NCI-H82 (cell line): ENCODE results near the gene INPP5F.

Source experiments
- DNase-seq: peaks from one replicate; lab custom pipeline; 2025; lab: John Stamatoyannopoulos, UW

INPP5F gene, protein sequence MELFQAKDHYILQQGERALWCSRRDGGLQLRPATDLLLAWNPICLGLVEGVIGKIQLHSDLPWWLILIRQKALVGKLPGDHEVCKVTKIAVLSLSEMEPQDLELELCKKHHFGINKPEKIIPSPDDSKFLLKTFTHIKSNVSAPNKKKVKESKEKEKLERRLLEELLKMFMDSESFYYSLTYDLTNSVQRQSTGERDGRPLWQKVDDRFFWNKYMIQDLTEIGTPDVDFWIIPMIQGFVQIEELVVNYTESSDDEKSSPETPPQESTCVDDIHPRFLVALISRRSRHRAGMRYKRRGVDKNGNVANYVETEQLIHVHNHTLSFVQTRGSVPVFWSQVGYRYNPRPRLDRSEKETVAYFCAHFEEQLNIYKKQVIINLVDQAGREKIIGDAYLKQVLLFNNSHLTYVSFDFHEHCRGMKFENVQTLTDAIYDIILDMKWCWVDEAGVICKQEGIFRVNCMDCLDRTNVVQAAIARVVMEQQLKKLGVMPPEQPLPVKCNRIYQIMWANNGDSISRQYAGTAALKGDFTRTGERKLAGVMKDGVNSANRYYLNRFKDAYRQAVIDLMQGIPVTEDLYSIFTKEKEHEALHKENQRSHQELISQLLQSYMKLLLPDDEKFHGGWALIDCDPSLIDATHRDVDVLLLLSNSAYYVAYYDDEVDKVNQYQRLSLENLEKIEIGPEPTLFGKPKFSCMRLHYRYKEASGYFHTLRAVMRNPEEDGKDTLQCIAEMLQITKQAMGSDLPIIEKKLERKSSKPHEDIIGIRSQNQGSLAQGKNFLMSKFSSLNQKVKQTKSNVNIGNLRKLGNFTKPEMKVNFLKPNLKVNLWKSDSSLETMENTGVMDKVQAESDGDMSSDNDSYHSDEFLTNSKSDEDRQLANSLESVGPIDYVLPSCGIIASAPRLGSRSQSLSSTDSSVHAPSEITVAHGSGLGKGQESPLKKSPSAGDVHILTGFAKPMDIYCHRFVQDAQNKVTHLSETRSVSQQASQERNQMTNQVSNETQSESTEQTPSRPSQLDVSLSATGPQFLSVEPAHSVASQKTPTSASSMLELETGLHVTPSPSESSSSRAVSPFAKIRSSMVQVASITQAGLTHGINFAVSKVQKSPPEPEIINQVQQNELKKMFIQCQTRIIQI

DNA sequence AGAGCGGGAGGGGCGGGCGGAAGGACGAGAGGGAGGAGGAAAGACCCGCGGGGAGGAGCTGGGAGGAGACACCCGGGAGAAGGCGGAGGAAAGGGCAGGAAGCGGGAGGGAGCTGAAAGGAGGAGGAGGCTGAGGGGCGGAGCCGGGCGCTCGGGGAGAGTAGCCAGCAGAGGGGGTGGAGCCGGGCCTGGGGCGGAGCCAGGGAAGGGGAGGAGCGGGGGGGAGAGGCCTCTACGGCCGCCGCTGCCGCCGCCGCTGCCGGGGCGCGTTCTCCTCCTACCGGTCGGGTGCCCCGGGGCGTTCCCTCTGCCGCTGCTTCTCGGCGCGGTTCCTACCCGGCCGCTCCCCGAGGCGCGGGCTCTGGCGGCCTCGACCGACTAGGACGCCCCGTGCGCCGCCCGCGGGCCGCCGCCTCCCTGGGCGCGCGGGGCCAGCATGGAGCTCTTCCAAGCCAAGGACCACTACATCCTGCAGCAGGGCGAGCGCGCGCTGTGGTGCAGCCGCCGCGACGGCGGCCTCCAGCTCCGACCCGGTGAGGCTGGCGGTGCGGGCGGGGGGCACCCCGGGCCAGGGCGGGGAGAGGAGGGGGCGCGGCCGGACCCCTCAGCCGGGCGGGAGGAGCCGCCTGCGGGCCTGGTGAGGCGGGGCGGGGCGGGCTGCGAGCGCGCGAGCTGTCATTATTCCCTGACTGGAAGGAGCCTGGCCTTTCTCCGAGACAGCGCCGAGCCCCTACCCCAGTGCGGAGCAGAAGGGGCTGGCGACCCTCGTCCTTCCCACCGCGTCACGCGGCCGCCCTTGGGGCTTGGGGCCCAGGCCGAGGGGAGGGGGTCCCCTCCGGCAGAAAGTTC lies at the start of gene INPP5F:
Gene INPP5F, plus strand, starts transcription at position 223 of the 848 bp plus-strand sequence. Its CDS starts 213 bp downstream, at position 436.
- DNase-seq: peak; percentile 99

DNA sequence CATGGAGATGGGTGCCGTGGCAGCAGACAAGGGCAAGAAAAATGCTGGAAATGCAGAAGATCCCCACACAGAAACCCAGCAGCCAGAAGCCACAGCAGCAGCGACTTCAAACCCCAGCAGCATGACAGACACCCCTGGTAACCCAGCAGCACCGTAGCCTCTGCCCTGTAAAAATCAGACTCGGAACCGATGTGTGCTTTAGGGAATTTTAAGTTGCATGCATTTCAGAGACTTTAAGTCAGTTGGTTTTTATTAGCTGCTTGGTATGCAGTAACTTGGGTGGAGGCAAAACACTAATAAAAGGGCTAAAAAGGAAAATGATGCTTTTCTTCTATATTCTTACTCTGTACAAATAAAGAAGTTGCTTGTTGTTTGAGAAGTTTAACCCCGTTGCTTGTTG lies 48.7 kb upstream of the INPP5F start:
- DNase-seq: no peak

DNA sequence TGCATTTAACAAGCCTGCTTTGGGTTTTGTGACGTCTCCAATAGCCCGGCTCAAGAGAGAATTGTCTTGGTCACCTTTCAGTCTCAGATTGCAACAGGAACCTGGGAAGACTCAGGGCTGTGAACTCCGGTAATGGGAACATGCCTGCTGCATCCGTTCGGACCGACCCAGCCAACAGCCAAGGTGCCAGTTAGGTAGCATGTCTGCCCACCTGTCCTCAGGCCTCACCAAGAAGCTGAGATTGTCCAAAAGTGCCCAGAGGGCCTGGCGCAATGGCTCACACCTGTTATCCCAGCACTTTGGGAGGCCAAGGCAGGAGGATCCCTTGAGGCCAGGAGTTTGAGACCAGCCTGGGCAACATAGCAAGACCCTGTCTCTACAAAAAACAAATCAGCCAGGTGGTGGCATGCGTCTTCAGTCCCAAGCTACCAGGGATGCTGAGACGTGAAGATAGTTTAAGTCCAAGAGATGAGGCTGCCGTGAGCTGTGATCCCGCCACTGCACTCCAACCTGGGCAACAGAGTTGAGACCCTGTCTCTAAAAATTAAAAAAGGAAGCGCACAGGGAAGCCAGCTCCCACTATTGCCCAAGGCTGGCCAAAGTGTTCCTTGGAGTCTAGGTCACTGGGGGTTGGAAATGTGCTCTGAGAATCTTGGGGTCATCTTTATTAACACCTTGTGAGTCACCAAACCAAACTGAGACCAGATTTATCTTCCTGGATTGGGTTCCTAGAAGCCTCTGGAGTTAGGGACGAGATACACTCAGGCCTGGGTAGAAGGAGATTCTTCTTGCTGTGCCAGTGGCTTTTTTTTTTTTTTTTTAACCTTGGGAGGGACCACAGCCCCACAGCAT lies 47.7 kb upstream of the INPP5F start:
- no peak for DNase-seq

DNA sequence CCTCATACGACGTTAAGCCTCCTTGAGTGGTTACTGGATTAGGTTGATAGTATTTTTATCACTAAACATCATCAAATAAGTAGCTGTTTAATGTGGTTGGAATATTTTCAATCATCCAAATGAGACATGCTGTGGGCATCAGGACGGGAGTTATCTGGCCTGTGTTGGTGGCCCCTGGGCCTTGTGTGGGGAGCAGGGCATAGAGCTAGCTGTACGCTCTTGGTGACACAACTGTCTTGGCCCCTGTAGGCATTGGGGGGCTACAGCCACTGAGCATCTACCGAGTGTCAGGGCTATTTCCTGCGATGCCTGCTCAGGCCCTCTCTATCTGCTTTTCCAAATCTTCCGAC lies 46.4 kb upstream of the INPP5F start:
- no peak for DNase-seq

DNA sequence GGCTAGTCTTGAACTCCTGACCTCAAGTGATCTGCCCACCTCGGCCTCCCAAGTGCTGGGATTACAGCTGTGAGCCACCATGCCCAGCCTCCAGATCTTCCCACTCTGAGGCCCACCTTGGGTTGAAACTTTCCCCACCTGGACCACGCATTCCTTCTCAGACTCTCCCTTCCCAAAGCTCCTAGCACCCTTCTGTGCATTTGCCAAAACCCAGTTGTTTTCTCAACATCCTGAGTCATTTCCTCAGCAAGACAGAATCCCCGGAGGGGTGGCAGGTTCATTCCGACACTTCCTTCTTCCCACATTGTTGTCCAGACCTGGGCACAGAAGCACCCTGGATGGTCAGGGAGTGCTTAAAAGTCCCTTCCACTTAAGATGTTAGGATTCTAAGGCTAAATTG lies 45.8 kb upstream of the INPP5F start:
- DNase-seq: no peak

DNA sequence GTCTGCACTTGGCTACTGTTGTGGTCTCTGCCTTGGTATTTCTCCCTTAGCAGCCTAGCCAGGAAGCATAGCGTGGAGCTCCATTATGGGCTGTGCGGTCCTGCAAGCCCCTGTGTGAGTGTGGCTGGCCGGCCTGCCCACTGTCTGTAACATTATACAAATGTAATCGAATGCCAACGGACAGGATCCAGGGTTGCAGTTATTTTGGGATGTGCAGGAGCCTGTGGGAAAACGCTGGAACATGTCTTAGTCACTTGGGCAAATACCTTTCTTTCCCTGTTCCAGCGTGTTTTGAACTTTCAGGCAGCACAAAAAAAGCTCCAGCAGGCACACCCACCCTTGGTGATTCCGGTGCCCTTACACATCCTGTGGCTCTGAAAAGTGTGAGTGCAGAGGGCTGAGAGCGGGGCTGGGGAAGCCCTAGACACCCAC lies 45.2 kb upstream of the INPP5F start:
- no peak for DNase-seq

DNA sequence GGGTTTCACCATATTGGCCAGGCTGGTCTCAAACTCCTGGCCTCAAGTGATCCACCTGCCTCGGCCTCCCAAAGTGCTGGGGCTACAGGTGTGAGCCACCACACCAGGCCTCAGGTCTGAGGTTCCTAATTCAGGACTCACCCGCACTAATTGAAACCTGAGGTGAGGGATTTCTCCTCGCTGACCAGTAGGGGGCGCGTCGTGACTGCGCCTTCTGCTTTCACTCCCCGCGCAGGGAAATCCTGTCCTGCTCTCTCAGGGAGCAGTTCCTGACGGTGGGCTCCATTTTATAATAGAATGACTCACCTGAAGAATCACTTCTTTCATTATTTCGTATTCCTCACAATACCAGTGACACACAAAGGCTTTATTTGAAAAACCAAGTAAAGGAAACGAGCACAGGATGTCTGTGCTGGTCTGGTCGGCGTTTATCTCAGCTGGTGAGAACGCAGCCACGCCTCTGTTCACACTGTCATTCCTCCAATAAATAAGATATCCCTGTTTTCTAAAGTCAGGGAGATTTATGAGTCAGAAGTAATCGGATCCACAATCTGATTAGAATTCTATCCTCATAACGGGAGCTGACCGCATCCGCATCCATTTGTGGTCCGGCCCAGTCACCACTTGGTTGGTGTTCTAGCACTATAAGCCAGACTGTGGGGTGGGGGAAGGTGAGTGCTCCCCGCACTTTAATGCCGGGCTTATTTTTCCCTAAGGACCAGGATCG lies 39.2 kb upstream of the INPP5F start:
- peak; percentile 86 for DNase-seq

DNA sequence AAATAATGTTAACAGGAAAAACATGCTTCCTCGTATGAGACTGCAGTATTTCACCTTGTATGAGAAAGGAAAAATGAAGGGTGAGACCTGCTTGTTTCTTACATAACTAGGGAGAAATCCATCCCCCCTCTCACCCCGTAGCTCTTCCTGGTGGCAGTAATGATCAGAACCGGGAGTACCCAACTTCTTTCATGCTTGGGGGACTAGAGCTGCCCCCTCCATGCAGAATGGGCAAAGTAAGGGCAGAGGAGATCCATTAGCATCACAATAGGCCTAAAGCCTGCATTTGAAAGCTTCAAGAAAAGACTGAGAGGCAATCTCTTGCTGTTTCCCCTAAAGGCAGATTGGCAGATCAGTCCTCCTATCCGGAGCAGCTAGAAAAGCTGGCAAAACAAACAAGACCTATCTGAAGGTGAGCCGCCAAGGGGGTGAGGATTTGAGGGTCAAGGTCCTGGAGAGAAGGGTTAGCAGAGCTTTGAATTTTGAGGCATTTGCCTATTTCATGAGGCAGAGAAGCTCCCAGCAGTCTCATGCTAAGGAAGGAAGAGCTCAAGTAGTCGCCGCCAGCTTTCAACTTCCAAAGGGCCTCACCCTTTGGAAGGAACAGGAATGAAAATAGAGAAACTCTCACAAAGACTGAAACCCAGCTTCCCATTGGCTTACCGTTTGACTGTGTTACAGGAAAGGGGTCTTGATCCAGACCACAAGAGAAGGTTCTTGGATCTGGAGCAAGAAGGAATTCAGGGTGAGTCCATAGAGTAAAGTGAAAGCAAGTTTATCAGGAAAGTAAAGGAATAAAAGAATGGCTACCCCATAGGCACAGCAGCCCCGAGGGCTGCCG lies 38.4 kb upstream of the INPP5F start:
- DNase-seq: peak; percentile 23

DNA sequence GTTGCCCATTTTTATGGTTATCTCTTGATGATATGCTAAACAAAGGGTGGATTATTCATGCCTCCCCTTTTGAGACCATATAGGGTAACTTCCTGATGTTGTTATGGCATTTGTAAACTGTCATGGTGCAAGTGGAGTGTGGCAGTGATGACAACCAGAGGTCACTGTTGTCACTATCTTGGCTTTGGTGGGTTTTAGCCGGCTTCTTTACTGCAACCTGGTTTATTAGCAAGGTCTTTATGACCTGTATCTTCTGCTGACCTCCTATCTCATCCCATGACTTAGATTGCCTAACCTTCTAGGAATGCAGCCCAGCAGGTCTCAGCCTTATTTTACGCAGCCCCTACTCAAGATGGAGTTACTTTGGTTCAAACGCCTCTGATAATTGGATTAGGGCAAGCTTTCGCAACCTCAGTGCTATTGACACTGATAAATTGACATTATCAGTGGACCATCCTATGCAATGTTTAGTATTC lies 37.8 kb upstream of the INPP5F start:
- DNase-seq: peak; percentile 26

DNA sequence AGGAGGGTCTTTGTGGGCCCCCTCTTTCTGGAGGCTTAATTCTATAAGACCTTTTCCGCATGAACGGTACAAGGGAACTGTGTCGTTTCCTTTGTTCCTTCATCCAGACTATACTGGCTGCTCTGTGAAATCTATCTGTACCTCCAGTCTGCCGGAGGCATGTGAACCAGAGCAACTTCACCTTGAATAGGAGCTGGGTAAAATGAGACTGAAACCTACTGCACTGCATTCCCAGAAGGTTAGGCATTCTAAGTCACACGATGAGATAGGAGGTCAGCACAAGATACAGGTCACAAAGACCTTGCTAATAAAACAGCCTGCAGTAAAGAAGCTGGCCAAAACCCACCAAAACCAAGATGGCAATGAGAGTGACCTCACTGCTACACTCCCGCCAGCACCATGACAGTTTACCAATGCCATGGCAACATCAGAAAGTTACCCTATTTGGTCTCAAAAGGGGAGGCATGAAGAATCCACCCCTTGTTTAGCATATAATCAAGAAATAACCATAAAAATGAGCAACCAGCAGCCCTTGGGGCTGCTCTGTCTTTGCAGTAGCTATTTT lies 36.8 kb upstream of the INPP5F start:
- no peak for DNase-seq

DNA sequence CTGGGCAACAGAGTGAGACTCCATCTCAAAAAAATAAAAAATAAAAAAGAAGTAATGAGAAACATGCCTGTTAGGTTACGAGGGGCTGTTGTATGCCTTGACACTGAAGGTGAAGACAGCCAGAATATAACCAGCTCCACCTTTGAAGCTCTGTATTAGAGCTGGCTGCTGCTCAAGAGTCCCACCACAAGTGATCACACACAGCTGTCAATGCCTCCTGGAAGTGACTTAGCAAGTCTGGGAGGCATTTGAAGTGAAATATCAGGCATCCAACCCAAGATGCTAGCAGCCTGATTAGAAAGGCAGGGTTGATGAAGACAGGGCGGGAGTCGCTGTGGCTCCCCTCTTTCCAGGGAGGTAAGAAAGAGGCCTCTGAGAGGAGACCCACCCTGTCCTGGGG lies 34.1 kb upstream of the INPP5F start:
- DNase-seq: peak; percentile 5

DNA sequence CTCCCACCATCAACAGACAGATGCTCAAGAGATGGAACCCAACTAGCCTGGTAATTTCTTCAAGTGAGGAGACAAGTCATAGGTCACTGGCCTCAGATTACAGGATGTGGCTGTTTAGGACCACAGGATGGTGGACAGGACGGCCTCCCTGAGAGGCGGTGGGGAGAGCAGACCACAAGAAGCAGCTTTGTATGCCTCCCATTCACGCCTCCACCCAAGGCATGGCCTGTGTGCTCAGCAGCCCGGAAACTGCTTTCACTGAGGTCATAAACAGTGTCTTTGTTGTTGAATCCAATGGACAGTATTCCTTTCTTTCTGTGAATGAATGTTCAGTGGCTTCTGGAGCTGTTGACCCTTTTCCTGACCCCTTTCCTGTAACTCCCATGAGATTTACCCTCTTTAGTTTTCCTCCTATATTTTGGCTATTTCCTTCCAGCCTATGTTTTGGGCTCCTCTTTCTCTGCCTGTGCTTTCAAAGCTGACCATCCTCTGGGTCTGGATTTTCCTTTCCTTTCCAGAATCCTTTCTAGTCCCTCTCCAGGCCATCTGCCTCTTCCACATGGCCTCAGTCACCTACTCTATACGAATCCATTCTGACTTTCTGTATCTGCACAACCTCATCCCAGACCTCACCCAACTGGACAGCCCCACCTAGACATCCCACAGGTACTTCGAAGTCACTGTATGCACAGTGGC lies 32.4 kb upstream of the INPP5F start:
- DNase-seq: no peak

DNA sequence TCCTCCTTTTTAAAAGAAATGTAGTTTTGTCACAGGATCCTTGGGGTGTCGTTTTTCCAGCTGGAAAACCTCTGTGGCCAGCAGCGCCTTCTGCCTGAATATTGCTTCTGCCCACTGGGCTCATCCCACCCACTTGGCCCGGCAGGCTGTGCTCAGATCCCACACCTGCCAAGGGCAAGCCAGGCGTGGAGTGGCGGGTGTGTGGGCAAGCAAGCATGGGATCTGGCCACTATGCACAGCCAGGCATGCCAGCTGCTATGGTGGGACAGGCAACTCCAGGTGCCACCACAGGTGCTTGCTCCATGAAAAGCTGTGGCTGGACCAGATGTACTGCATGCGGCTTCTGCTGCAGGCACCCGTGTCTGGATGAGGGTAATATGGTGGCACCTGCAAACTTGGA lies 31.2 kb upstream of the INPP5F start:
- no peak for DNase-seq

DNA sequence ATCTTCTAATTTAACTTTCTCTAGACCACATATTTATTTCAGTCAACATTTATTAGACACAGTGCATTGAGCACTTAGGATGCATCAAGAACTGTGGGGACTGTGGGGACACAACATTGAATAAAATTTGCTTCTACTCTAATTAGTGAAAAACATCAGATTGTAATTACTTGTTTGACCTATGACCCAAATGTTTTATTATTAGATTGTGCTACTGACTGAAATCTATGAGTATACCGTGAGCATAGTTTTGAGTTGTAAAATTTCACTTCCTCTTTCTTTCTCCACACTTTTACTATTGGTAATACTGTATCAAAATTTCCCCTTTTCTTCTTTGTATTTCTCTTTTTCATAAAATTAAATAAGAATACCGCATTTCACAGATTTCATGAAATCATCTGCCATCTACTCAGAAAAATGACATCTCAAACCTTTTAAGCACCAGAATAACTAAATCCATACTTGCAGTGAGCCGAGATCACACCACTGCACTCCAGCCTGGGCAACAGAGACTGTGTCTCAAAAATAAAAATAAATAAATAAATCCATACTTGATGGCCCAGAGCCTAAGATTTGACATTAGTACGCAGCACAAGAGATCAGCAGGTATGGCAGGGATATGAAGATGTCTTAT lies 25.4 kb upstream of the INPP5F start:
- no peak for DNase-seq

DNA sequence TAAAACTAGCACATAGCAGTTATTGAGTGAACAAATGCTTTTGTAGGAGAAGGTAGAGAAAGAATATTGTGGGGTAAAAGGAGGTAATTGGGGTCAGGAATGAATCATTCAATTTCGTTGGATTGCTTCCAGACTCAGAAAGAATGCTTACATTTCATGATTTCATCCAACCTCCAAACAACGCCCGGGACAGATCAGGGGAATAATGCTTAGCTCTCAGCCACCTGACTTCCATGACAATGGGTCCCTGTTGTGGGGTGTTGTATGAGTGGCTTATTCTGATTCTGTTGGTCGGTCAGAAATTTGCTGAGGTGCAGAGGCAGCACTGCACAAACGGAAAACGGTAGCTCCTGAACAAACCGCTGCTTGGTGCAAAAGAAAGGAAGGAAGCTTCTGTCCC lies 24.0 kb upstream of the INPP5F start:
- DNase-seq: no peak

DNA sequence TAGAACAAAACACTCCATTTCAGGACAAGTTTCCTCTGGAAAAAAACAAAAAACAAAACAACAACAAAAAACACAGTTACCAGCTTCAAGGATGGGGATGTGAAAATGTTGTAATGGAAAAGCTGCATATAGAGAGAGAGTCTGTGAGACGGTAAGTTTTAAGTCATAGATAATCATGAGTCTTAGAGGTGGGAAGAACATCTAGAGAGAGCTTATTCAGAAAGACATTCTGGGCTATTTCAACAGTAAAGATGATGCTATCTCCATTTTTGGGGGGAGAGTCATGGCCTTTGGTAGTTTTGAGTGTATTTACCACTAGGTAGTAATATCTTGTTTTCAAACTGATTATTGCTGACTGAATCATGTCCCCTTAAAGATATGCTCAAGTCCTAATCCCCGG lies 23.3 kb upstream of the INPP5F start:
- DNase-seq: no peak

DNA sequence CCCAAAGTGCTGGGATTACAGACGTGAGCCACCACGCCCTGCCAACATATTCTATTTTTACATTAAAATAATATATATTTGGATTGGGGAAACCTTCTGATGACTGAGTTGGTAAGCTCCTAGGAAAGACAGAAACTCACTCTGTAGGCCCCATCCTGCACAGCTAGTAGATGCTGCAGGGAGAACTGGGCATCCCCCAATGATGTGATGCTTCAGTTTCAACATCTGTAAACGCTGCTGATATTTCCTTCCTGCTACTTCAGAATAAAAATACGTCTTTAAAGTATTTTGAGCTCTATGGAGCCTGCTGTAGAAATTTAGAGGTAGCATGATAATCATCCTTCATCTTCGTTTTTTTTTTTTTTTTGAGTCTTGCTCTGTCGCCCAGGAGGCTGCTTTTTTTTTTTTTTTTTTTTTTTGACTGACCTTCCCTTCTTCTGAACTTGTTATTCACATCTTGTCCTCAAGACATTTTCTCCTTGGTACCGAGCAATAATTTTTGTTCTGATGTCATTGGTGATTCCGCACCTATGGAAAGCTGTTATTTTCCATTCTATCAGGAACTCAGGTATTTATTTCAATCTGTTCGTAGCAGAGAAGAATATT lies 21.8 kb upstream of the INPP5F start:
- DNase-seq: no peak
